ENCODE results near the gene ATP1A2.
"Not testable (repeated sequence)": the region's sequence is repeated elsewhere in the genome, so short reads cannot be mapped to it uniquely, and the experiment has no call there.

DNA sequence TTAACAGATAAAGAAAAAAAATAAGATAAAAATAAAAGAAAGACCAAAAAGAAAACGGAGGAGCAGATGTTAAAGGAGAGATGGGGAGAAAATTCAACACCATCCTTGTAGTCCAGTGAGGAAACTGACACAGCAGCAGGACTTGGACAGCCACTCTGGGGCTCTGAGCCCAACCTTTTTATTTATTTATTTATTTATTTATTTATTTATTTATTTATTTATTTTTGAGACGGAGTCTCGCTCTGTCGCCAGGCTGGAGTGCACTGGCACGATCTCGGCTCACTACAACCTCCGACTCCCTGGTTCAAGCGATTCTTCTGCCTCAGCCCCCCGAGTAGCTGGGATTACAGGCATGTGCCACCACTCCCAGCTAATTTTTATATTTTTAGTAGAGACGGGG, 4.1 kb upstream of the ATP1A2 start:
- not testable (repeated sequence) for TF ChIP-seq POLR2A (IDR thresholded peaks at IDR 0.05; ENCODE audit: low read depth, low read length); TAF1 (IDR thresholded peaks at IDR 0.05; ENCODE audit: borderline replicate concordance, low read depth, low read length)
